K562 (cell line): ENCODE data around the gene ZFYVE19. TPM values are rescaled to one million over a fixed set of nuclear protein-coding genes. Genes with fewer than 3 reads are reported as not detected.

Source experiments
- ATAC-seq: fragments of 200-7000 bp; cut with Tn5 transposase; 3 replicates; pipeline ENCODE4 v1.9.1; 2020; ENCODE audit warnings: moderate library complexity
- BruUV-seq: library from RNA; stranded (reverse); fragments of 400-500 nt; replicated peaks from 2 replicates; lab custom pipeline; 2021; lab: Mats Ljungman, UMichigan
- CTCF ChIA-PET: fragments of 300-600 bp; formaldehyde crosslinking; extraction: SDS; loops from one replicate; lab custom pipeline; 2021; ENCODE audit warnings: low intra/inter-chr PET ratio; lab: Yijun Ruan, JAX
- POLR2A ChIA-PET: fragments of 300-600, 350-650 bp; sonication (Branson Sonifier 250); formaldehyde crosslinking; extraction: SDS; loops from one replicate; lab custom pipeline; 2021; ENCODE audit warnings: antibody characterized with exemption, inconsistent platforms; lab: Yijun Ruan, JAX
- DNase-seq, 4 experiments: peaks; one replicate each; pipeline versions ENCODE4 v3.0.0 to v3.0.0-alpha.2; 2011 to 2018; ENCODE audit warnings: low spot score in 3 of 4, mixed read lengths in 3 of 4; ENCODE audit errors: extremely low read depth in 1 of 4
- FAIRE-seq: peaks from 2 replicates; lab custom pipeline; 2011; peaks lifted over from hg19 to GRCh38; lab: Jason Lieb, UNC
- H2AFZ ChIP-seq: 2 replicates; pipeline ENCODE4 v1.6.0; 2011; ENCODE audit warnings: low read depth, low read length, control low read depth, inconsistent platforms
- H3K27ac ChIP-seq: fragments of 200-600 bp; 3 replicates; pipeline ENCODE4 v1.8.0; 2011; ENCODE audit warnings: low read depth, mild to moderate bottlenecking, control low read depth, inconsistent platforms, low read length, moderate library complexity, mixed read lengths; ENCODE audit errors: extremely low read depth
- H3K27me3 ChIP-seq, 2 experiments: fragments of 300-600 bp in 1 of 2; 2 replicates in 1 of 2; 3 replicates in 1 of 2; pipeline versions ENCODE4 v1.6.0 to v1.8.0; 2011; ENCODE audit warnings: inconsistent platforms in 2 of 2, low read length in 2 of 2, mild to moderate bottlenecking in 1 of 2, mixed read lengths in 1 of 2, moderate library complexity in 1 of 2; ENCODE audit not compliant: control insufficient read depth in 2 of 2, insufficient read depth in 2 of 2
- H3K36me3 ChIP-seq: fragments of 300-600 bp; 3 replicates; pipeline ENCODE4 v1.8.0; 2011; ENCODE audit warnings: mild to moderate bottlenecking, low read length, inconsistent platforms; ENCODE audit not compliant: control insufficient read depth, insufficient read depth
- H3K4me1 ChIP-seq, 2 experiments: fragments of 200-600 bp in 1 of 2; replicated peaks in 1 of 2; 2 replicates in 1 of 2; 3 replicates in 1 of 2; pipeline versions ENCODE4 v1.5.1 to v1.8.0; 2011; ENCODE audit warnings: inconsistent platforms in 2 of 2, low read length in 2 of 2, mild to moderate bottlenecking in 1 of 2, mixed read lengths in 1 of 2, moderate library complexity in 1 of 2; ENCODE audit not compliant: control insufficient read depth in 2 of 2, insufficient read depth in 2 of 2
- H3K4me2 ChIP-seq: 2 replicates; pipeline ENCODE4 v1.6.1; 2011; ENCODE audit warnings: low read length, control low read depth, inconsistent platforms, mixed read lengths; ENCODE audit not compliant: insufficient read depth
- H3K4me3 ChIP-seq: fragments of 200-600 bp; sonication (generic), shearing (Covaris generic); 2 replicates; pipeline ENCODE4 v1.5.1; 2016; ENCODE audit warnings: control low read depth, inconsistent platforms
- H3K79me2 ChIP-seq: fragments of 200-600 bp; 3 replicates; pipeline ENCODE4 v1.8.0; 2011; ENCODE audit warnings: low read length, inconsistent platforms; ENCODE audit not compliant: control insufficient read depth, insufficient read depth
- H3K9ac ChIP-seq, 2 experiments: 2 replicates each; pipeline versions ENCODE4 v1.6.0 to v1.6.1; 2011; ENCODE audit warnings: low read depth in 2 of 2, low read length in 2 of 2, control low read depth in 1 of 2, inconsistent platforms in 1 of 2, mild to moderate bottlenecking in 1 of 2, mixed read lengths in 1 of 2; ENCODE audit not compliant: insufficient read depth in 1 of 2
- H3K9me1 ChIP-seq: one replicate; pipeline ENCODE4 v1.6.0; 2011; ENCODE audit warnings: inconsistent platforms, mild to moderate bottlenecking, low read length, moderate library complexity; ENCODE audit not compliant: control insufficient read depth, insufficient read depth
- H3K9me3 ChIP-seq: replicated peaks from 2 replicates; pipeline ENCODE4 v1.5.1; 2011; ENCODE audit warnings: low read depth, low read length, inconsistent platforms; ENCODE audit not compliant: control insufficient read depth, insufficient read depth
- H4K20me1 ChIP-seq: replicated peaks from 2 replicates; pipeline ENCODE4 v1.6.1; 2011; ENCODE audit warnings: low read length, inconsistent platforms, mixed read lengths; ENCODE audit not compliant: control insufficient read depth, insufficient read depth
- MED1 ChIP-seq: sonication (generic); formaldehyde crosslinking; IDR thresholded peaks from 2 replicates; pipeline ENCODE4 v1.8.1; 2023; ENCODE audit warnings: missing genetic modification reagents, borderline replicate concordance
- NFATC3 ChIP-seq: fragments of 450-650 bp; IDR thresholded peaks from 2 replicates; pipeline ENCODE4 v1.6.1; 2017; ENCODE audit warnings: mild to moderate bottlenecking
- RNF2 ChIP-seq: sonication (generic); IDR thresholded peaks from 2 replicates; pipeline ENCODE4 v1.6.1; 2016
- SUPT5H ChIP-seq: fragments of 450-650 bp; IDR thresholded peaks from 2 replicates; pipeline ENCODE4 v1.6.1; 2016
- ZNF75A ChIP-seq: fragments of 450-650 bp; formaldehyde crosslinking; IDR thresholded peaks from 2 replicates; pipeline ENCODE4 v1.4.0; 2020; ENCODE audit warnings: mild to moderate bottlenecking
- WGBS: fragments of 100-300 bp; shearing (Covaris generic); methylation state at CpG from one replicate; pipeline ENCODE4 v1.1.6; 2016; ENCODE audit warnings: low coverage, mixed read lengths; ENCODE audit not compliant: insufficient coverage; ENCODE audit errors: missing lambda C conversion rate; 5-methylcytosine and 5-hydroxymethylcytosine counted together
- in situ Hi-C: fragments of 300-500 bp; cut with MboI; formaldehyde crosslinking; loops from 4 replicates; pipeline ENCODE4 v1.15.0; 2018; ENCODE audit warnings: inconsistent platforms, mixed read lengths
- intact Hi-C: fragments of 100-400 bp; cut with micrococcal nuclease; formaldehyde crosslinking; loops from 2 replicates; pipeline ENCODE4 v1.14.2; 2022
- polyA plus RNA-seq, 8 experiments: library from polyadenylated mRNA; depleted of rRNA in 4 of 8; stranded (reverse) in 5 of 8; unstranded in 3 of 8; fragments of >200 nt; fragmentation: Nextera tagmentation in 2 of 8; fragmentation: Illumina TruSeq in 1 of 8; extraction: Ambion mirVana in 2 of 8; extraction: Trizol in 1 of 8; gene quantifications; 2 replicates each; pipeline versions ENCODE4 v1.2.1 to v1.2.3, GENCODE V29; 2011 to 2014; ENCODE audit warnings: inconsistent platforms in 1 of 8, missing spikeins in 1 of 8
- total RNA-seq, 7 experiments: library from RNA; depleted of rRNA in 6 of 7; stranded (reverse); fragments of >200 nt in 6 of 7; fragmentation: Illumina TruSeq in 2 of 7; extraction: Trizol in 2 of 7; gene quantifications; 2 replicates each; pipeline versions ENCODE4 v1.2.1 to v1.2.3, GENCODE V29; 2011 to 2021; ENCODE audit warnings: low replicate concordance in 1 of 7

ZFYVE19 gene
- total and polyA plus RNA-seq, 9 of the 15 experiments (the other 6 are each of a cell fraction or from before 2014, with no cell fraction given) = 1.5 to 36.8 (median 19.9) TPM

DNA sequence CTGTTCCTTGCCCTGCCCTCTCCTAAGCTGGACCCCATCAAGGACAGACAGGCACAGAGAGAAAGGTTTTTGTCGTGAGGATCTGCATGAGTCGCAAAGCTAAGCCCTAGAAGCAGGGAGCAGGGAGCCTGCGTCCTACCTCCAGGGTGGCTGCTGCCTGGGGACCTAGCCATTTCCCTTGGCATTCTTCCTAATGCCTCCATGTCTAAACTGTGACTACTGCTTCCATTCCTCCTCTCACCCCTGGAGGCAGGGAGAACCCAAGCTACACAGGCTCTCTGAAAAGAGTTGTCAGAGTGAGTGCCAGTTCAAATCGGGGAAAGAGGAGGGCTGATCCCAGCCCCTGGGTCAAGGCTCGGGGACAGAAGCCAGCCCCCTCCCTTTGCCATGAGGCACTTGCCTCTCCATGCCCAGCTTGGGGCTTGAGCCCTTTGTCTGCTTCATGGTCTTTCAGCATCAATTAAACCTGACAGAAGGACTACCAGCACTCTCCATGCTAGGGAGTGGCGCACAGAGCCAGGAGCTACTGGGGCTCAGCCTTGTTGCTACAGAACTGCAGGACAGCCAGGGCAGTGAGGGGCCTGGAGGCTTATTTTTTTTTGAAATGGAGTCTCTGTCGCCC is 40.6 kb upstream of the ZFYVE19 start:
- intact Hi-C loops (loop anchor here (10.0 kb wide), 1 partner anchor 172 kb away; the partner anchor contains the start of gene KNL1), in situ Hi-C loops (no loop called here)
- Histone ChIP-seq H3K36me3 (peaks cover 16% of the 10 kb centered on the region; the same call in 1 of the 3 replicates), H4K20me1 (no peaks in the 10 kb centered on the region; the same call in none of the 2 replicates), H3K4me1 (peaks cover 21 to 74% of the 10 kb centered on the region in 2 experiments; a peak in 4 of 5 replicates), H3K27ac (no peak overlapping the region), H3K4me2 (no peak overlapping the region), H3K4me3 (no peak overlapping the region), H3K9me1 (no peaks in the 10 kb centered on the region), H2AFZ (no peak overlapping the region), H3K9ac (peak overlapping the region in 1 of 2 experiments; percentile 63; a peak in 2 of 4 replicates), H3K27me3 (no peaks in the 10 kb centered on the region), H3K79me2 (no peaks in the 10 kb centered on the region), H3K9me3 (no peaks in the 10 kb centered on the region)
- BruUV-seq = no TSS peak
- ChIA-PET POLR2A (interaction anchor here (0.6 to 3.8 kb wide), 4 partner anchors 9 to 72 kb away, joined by 3 to 18 read pairs (median 4); no protein-coding TSS in a partner anchor), CTCF (interaction anchor here (0.5 kb wide), 1 partner anchor 15 kb away, joined by 3 read pairs; no protein-coding TSS in a partner anchor)
- FAIRE-seq (no peak), DNase-seq (no peak), ATAC-seq (no peak)
- WGBS = 67% methylated on average over 7 of the region's 7 CpGs
- TF ChIP-seq RNF2 (no peak), ZNF75A (CRISPR knock-in tag) (no peak), SUPT5H (peak; percentile 26; the same call in 1 of the 2 replicates), MED1 (0 out of 2 replicates have a peak, but pooled peaks have one; percentile 33), NFATC3 (no peak)
